ACC112 (cell line): ENCODE results near the gene EEIG1.

Experiments
- H2AFZ ChIP-seq: fragments of 200-600 bp; sonication (generic); one replicate; pipeline ENCODE4 v1.6.0; 2017; ENCODE audit warnings: antibody characterized with exemption, low read length; ENCODE audit not compliant: unreplicated experiment
- H3K27ac ChIP-seq: fragments of 200-600 bp; sonication (generic); 2 replicates; pipeline ENCODE4 v1.5.1; 2014; ENCODE audit warnings: low read depth, mild to moderate bottlenecking, antibody characterized with exemption, low read length, moderate library complexity
- H3K27me3 ChIP-seq: fragments of 200-600 bp; sonication (generic); 2 replicates; pipeline ENCODE4 v1.6.1; 2014; ENCODE audit warnings: mild to moderate bottlenecking, antibody characterized with exemption, low read length, moderate library complexity, mixed read lengths; ENCODE audit not compliant: insufficient read depth
- H3K36me3 ChIP-seq: fragments of 200-600 bp; sonication (generic); 2 replicates; pipeline ENCODE4 v1.6.1; 2016; ENCODE audit warnings: mild to moderate bottlenecking, antibody characterized with exemption, low read length, moderate library complexity, mixed read lengths; ENCODE audit not compliant: insufficient read depth
- H3K4me1 ChIP-seq: fragments of 200-600 bp; sonication (generic); one replicate; pipeline ENCODE4 v1.6.1; 2016; ENCODE audit warnings: low read length, mixed read lengths; ENCODE audit not compliant: insufficient read depth, unreplicated experiment, control insufficient read depth
- H3K4me3 ChIP-seq: fragments of 200-600 bp; sonication (generic); 2 replicates; pipeline ENCODE4 v1.5.1; 2014; ENCODE audit warnings: mild to moderate bottlenecking, low read depth, low read length
- H3K79me2 ChIP-seq: fragments of 200-600 bp; sonication (generic); one replicate; pipeline ENCODE4 v1.6.0; 2016; ENCODE audit warnings: low read length; ENCODE audit not compliant: control insufficient read depth, unreplicated experiment, insufficient read depth

Gene EEIG1

GRCh38 chr9:128001151-128001778 is 20.5 kb upstream of the EEIG1 start:
- no peak overlapping the region; the same call in 1 of the 2 replicates for H3K4me3 ChIP-seq
- H3K27me3 ChIP-seq = no peaks in the 10 kb centered on the region
- no peaks in the 10 kb centered on the region for H3K36me3 ChIP-seq
- peak overlapping the region; percentile 86 for H2AFZ ChIP-seq
- H3K79me2 ChIP-seq = no peaks in the 10 kb centered on the region
- H3K4me1 ChIP-seq = peaks cover 10% of the 10 kb centered on the region
- H3K27ac ChIP-seq = peak overlapping the region; percentile 36

GRCh38 chr9:127999461-127999860 is 18.7 kb upstream of the EEIG1 start:
- H3K4me1 ChIP-seq = peaks cover 10% of the 10 kb centered on the region
- no peak overlapping the region for H2AFZ ChIP-seq
- H3K36me3 ChIP-seq = no peaks in the 10 kb centered on the region
- H3K27me3 ChIP-seq = no peaks in the 10 kb centered on the region
- no peak overlapping the region for H3K27ac ChIP-seq
- no peaks in the 10 kb centered on the region for H3K79me2 ChIP-seq
- H3K4me3 ChIP-seq = no peak overlapping the region

- no peak overlapping the region for H3K27ac ChIP-seq
- H3K4me3 ChIP-seq = no peak overlapping the region
- no peaks in the 10 kb centered on the region for H3K27me3 ChIP-seq
- H3K79me2 ChIP-seq = no peaks in the 10 kb centered on the region
- H3K36me3 ChIP-seq = no peaks in the 10 kb centered on the region
- no peak overlapping the region for H2AFZ ChIP-seq
- H3K4me1 ChIP-seq = no peaks in the 10 kb centered on the region
Observed at GRCh38 chr9:127993721-127994120, 12.9 kb upstream of the EEIG1 start.

- Histone ChIP-seq H3K27me3 (no peaks in the 10 kb centered on the region), H3K4me1 (peaks cover 5% of the 10 kb centered on the region), H3K36me3 (no peaks in the 10 kb centered on the region), H3K79me2 (no peaks in the 10 kb centered on the region), H3K27ac (no peak overlapping the region), H3K4me3 (no peak overlapping the region), H2AFZ (no peak overlapping the region)
Observed at GRCh38 chr9:127991757-127992274, 11.0 kb upstream of the EEIG1 start.

GRCh38 chr9:127991017-127991756 is 10.4 kb upstream of the EEIG1 start:
- no peaks in the 10 kb centered on the region for H3K27me3 ChIP-seq
- H2AFZ ChIP-seq = no peak overlapping the region
- H3K36me3 ChIP-seq = no peaks in the 10 kb centered on the region
- H3K79me2 ChIP-seq = no peaks in the 10 kb centered on the region
- no peak overlapping the region for H3K4me3 ChIP-seq
- H3K27ac ChIP-seq = no peak overlapping the region
- H3K4me1 ChIP-seq = peaks cover 8% of the 10 kb centered on the region

- no peak overlapping the region for H3K4me3 ChIP-seq
- no peaks in the 10 kb centered on the region for H3K36me3 ChIP-seq
- no peak overlapping the region for H3K27ac ChIP-seq
- H3K79me2 ChIP-seq = no peaks in the 10 kb centered on the region
- no peak overlapping the region for H2AFZ ChIP-seq
- no peaks in the 10 kb centered on the region for H3K27me3 ChIP-seq
- peaks cover 8% of the 10 kb centered on the region for H3K4me1 ChIP-seq
Observed at GRCh38 chr9:127990554-127990953, 9.8 kb upstream of the EEIG1 start.

- H3K4me1 ChIP-seq = peaks cover 8% of the 10 kb centered on the region
- no peak overlapping the region for H2AFZ ChIP-seq
- H3K4me3 ChIP-seq = no peak overlapping the region
- no peaks in the 10 kb centered on the region for H3K36me3 ChIP-seq
- H3K27ac ChIP-seq = no peak overlapping the region
- no peaks in the 10 kb centered on the region for H3K27me3 ChIP-seq
- no peaks in the 10 kb centered on the region for H3K79me2 ChIP-seq
Observed at GRCh38 chr9:127989094-127989493, 8.3 kb upstream of the EEIG1 start.

- H2AFZ ChIP-seq = peak overlapping the region; percentile 37
- H3K27me3 ChIP-seq = no peaks in the 10 kb centered on the region
- H3K36me3 ChIP-seq = no peaks in the 10 kb centered on the region
- H3K4me1 ChIP-seq = peaks cover 8% of the 10 kb centered on the region
- H3K4me3 ChIP-seq = no peak overlapping the region
- H3K27ac ChIP-seq = peak overlapping the region; percentile 62
- H3K79me2 ChIP-seq = no peaks in the 10 kb centered on the region
Observed at GRCh38 chr9:127987103-127987614, 6.4 kb upstream of the EEIG1 start.

- Histone ChIP-seq H3K36me3 (no peaks in the 10 kb centered on the region), H3K27ac (no peak overlapping the region), H3K4me3 (no peak overlapping the region), H3K79me2 (peaks cover 3% of the 10 kb centered on the region), H3K27me3 (no peaks in the 10 kb centered on the region), H2AFZ (no peak overlapping the region), H3K4me1 (peaks cover 14% of the 10 kb centered on the region)
Observed at GRCh38 chr9:127985011-127985410, 4.2 kb upstream of the EEIG1 start.

GRCh38 chr9:127983847-127984289 is 3.1 kb upstream of the EEIG1 start:
- H3K27me3 ChIP-seq = no peaks in the 10 kb centered on the region
- no peak overlapping the region for H3K4me3 ChIP-seq
- H2AFZ ChIP-seq = no peak overlapping the region
- H3K27ac ChIP-seq = no peak overlapping the region
- no peaks in the 10 kb centered on the region for H3K36me3 ChIP-seq
- H3K4me1 ChIP-seq = peaks cover 14% of the 10 kb centered on the region
- peaks cover 15% of the 10 kb centered on the region for H3K79me2 ChIP-seq
